Measurements from ENCODE around the gene CHDH. TPM values are rescaled to one million over a fixed set of nuclear protein-coding genes. Genes with fewer than 3 reads are reported as not detected.

The CHDH gene
- total and polyA plus RNA-seq, 7 experiments from 2014 or later = 0.05 to 1.3 (median 0.27) TPM; not detected in 2

DNA sequence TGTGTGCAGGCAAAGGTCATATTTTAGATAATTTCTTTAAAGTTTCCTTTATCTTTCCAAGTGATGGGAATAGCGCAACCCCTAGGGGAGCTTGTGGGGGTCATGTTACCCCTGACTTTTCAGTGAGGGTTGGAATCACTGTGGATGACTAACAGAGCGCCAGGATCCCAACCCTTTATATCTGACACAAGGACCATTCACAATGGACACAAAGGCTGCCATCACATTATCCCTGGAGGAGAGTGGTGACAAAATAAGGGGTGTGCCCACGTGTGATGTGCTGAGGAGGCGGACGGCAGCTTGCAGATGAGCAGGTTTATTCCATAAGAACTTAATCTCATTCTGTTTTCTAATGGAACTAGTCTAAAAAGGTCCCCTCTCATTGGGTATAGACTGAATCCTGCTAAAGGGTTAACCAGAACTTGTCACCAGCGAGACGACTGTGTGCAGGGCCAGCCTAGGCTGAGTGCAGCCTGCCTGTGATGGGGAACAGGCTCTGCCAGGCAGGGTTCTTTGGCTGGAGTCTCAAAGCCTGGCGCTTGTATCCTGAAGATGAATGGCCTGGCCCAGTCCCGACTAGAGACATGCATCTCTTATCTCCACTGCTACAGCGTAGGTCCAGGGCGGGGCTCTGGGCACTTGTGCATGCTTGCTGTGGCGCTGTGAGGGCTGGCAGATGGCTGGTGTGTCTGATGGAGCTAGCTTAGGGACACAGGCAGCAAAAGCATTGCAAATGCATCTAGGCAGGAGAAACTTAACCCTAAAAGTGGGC lies 50.2 kb downstream of the CHDH start:
- no peak overlapping the region for H3K4me3 Mint-ChIP-seq
- peaks cover 0 to 19% (median 13%) of the 10 kb centered on the region in 5 donors for H3K27me3 Mint-ChIP-seq
- H3K36me3 Mint-ChIP-seq = no peaks in the 10 kb centered on the region
- ATAC-seq (no peak), DNase-seq (no peak)
- no peak overlapping the region for H3K27ac Mint-ChIP-seq
- intact Hi-C loops (cut with micrococcal nuclease) = no loop called here
- Histone ChIP-seq H3K27me3 (ENCODE audit: control insufficient read depth in 2 of 2, insufficient read depth in 2 of 2, low read length in 2 of 2) (no peaks in the 10 kb centered on the region), H3K36me3 (ENCODE audit: control insufficient read depth in 2 of 3, insufficient read depth in 3 of 3, low read length in 3 of 3) (no peaks in the 10 kb centered on the region), H3K4me1 (ENCODE audit: control insufficient read depth in 2 of 2, insufficient read depth in 2 of 2, low read length in 2 of 2) (no peaks in the 10 kb centered on the region), H3K4me3 (ENCODE audit: low read length) (no peak overlapping the region), H3K27ac (ENCODE audit: low read depth, low read length) (no peak overlapping the region), H3K9me3 (ENCODE audit: control insufficient read depth in 2 of 3, low read length in 3 of 3) (no peaks in the 10 kb centered on the region)
- CTCF ChIA-PET = no interaction called here
- no peaks in the 10 kb centered on the region for H3K4me1 Mint-ChIP-seq
- POLR2A ChIA-PET = no interaction called here
- H3K9me3 Mint-ChIP-seq = peaks cover 0 to 3% (median 0%) of the 10 kb centered on the region in 11 donors

DNA sequence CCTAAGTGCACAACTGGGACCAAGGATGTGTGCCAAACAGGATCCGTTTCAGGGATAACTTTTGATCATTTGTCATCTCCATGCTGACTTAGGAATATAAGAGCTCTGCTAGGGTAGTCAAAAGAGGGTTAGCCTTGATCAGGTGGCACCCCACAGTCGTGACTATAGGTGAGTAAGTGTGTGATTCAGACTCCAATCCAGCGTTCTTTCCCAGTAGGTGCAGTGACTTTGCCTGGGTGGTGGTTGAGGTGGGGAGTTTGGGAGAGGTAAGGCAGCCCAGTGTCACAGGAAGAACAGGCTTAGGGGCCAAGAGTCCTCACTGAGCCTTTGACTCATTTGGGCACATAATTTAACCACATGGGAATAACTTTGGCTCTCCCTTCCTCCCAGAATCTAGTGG lies 51.0 kb downstream of the CHDH start:
- H3K4me1 Mint-ChIP-seq = no peaks in the 10 kb centered on the region

DNA sequence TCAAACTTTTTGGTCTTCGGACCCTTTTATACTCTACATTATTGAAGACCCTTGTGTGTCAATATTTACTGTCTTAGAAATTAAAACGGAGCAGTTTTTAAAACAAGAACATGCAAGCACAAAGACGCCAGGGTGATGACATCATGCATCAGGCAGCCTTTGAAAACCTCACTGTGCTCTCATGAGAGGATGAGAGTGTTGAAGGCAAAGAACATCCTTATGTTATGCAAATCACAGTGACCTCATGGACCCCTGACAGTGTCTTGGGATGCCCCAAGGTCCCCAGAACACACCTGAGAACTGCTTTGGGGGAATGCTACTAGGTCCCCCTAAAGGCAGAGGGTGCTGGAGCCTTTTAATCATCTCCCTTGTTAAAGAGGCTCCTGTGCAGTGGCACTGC lies 51.6 kb downstream of the CHDH start:
- intact Hi-C loops (cut with micrococcal nuclease) = no loop called here
- no peak overlapping the region for H3K4me3 ChIP-seq (ENCODE audit: low read length)
- no peaks in the 10 kb centered on the region for H3K9me3 ChIP-seq (ENCODE audit: control insufficient read depth in 2 of 3, low read length in 3 of 3)
- no peak overlapping the region for H3K27ac Mint-ChIP-seq
- POLR2A ChIA-PET = no interaction called here
- no peaks in the 10 kb centered on the region for H3K4me1 Mint-ChIP-seq
- H3K27me3 Mint-ChIP-seq = peaks cover 0 to 23% (median 18%) of the 10 kb centered on the region in 5 donors
- no peak for ATAC-seq
- no peak for DNase-seq
- no peaks in the 10 kb centered on the region for H3K36me3 Mint-ChIP-seq
- no peaks in the 10 kb centered on the region for H3K4me1 ChIP-seq (ENCODE audit: control insufficient read depth in 2 of 2, insufficient read depth in 2 of 2, low read length in 2 of 2)
- no peaks in the 10 kb centered on the region for H3K27me3 ChIP-seq (ENCODE audit: control insufficient read depth in 2 of 2, insufficient read depth in 2 of 2, low read length in 2 of 2)
- no peaks in the 10 kb centered on the region for H3K36me3 ChIP-seq (ENCODE audit: control insufficient read depth in 2 of 3, insufficient read depth in 3 of 3, low read length in 3 of 3)
- no peak overlapping the region for H3K4me3 Mint-ChIP-seq
- H3K27ac ChIP-seq (ENCODE audit: low read depth, low read length) = no peak overlapping the region
- CTCF ChIA-PET = no interaction called here
- H3K9me3 Mint-ChIP-seq = peaks cover 0 to 3% (median 0%) of the 10 kb centered on the region in 11 donors

More for the DNA sequence above, 51.0 kb downstream of the CHDH start:
- no peaks in the 10 kb centered on the region for H3K9me3 ChIP-seq (ENCODE audit: control insufficient read depth in 2 of 3, low read length in 3 of 3)
- H3K27me3 ChIP-seq (ENCODE audit: control insufficient read depth in 2 of 2, insufficient read depth in 2 of 2, low read length in 2 of 2) = no peaks in the 10 kb centered on the region
- CTCF ChIA-PET = no interaction called here
- H3K9me3 Mint-ChIP-seq = peaks cover 0 to 3% (median 0%) of the 10 kb centered on the region in 11 donors
- H3K36me3 Mint-ChIP-seq = no peaks in the 10 kb centered on the region
- no peak for ATAC-seq
- H3K27me3 Mint-ChIP-seq = peaks cover 0 to 19% (median 13%) of the 10 kb centered on the region in 5 donors
- no peak overlapping the region for H3K27ac Mint-ChIP-seq
- no peaks in the 10 kb centered on the region for H3K36me3 ChIP-seq (ENCODE audit: control insufficient read depth in 2 of 3, insufficient read depth in 3 of 3, low read length in 3 of 3)
- intact Hi-C loops (cut with micrococcal nuclease) = no loop called here
- no peak overlapping the region for H3K4me3 ChIP-seq (ENCODE audit: low read length)
- H3K4me1 ChIP-seq (ENCODE audit: control insufficient read depth in 2 of 2, insufficient read depth in 2 of 2, low read length in 2 of 2) = no peaks in the 10 kb centered on the region
- no peak overlapping the region for H3K27ac ChIP-seq (ENCODE audit: low read depth, low read length)
- H3K4me3 Mint-ChIP-seq = no peak overlapping the region
- POLR2A ChIA-PET = no interaction called here
- no peak for DNase-seq

DNA sequence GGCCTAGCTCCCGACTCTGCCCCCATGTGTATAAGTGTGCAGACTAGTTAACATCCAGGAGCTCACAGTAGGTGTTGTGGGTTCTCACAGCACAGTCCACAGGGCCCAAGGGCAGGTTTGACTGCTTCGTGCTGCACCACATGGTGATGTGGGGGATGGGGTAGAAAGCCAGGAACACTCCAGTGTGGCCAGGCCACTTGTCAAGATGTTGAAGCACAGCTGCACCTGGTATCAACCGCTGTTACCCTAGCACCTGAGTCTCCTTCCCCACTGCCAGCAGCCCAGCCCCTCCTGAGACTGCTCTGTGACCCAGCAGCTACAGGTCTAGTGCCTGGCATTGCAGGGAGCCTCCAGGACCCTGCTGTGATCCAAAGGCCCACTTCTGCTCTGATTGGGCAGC lies 53.4 kb downstream of the CHDH start:
- Mint-ChIP-seq H3K4me1 (no peaks in the 10 kb centered on the region), H3K9me3 (peaks cover 0 to 3% (median 0%) of the 10 kb centered on the region in 11 donors), H3K27ac (no peak overlapping the region), H3K36me3 (no peaks in the 10 kb centered on the region), H3K27me3 (peaks cover 4 to 23% (median 15%) of the 10 kb centered on the region in 5 donors), H3K4me3 (no peak overlapping the region)
- no peak for ATAC-seq
- no peaks in the 10 kb centered on the region for H3K36me3 ChIP-seq (ENCODE audit: control insufficient read depth in 2 of 3, insufficient read depth in 3 of 3, low read length in 3 of 3)
- H3K27me3 ChIP-seq (ENCODE audit: control insufficient read depth in 2 of 2, insufficient read depth in 2 of 2, low read length in 2 of 2) = no peaks in the 10 kb centered on the region
- no peak overlapping the region for H3K27ac ChIP-seq (ENCODE audit: low read depth, low read length)
- ChIA-PET CTCF (no interaction called here), POLR2A (no interaction called here)
- H3K9me3 ChIP-seq (ENCODE audit: control insufficient read depth in 2 of 3, low read length in 3 of 3) = no peaks in the 10 kb centered on the region
- H3K4me3 ChIP-seq (ENCODE audit: low read length) = no peak overlapping the region
- no peaks in the 10 kb centered on the region for H3K4me1 ChIP-seq (ENCODE audit: control insufficient read depth in 2 of 2, insufficient read depth in 2 of 2, low read length in 2 of 2)
- no peak for DNase-seq
- intact Hi-C loops (cut with micrococcal nuclease) = no loop called here

DNA sequence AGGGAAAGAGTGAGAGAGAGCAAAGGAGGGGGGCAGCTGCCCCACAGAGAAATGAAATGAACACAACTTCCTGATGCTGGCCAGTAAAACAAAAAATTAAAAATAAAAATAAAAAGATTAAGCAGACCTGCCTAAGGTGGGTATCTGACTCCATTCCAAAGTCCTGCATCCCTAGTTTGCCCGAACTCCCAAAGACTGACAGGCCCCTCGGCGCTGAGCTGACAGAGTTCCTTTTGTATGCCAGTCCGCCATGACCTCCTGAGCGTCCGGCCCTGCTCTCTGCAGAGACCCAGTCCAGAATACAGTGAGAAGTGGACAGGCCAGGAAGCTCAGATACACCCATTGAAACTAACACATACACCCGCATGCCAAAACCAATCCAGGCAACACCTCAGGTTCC lies 54.9 kb downstream of the CHDH start:
- intact Hi-C loops (cut with micrococcal nuclease) = no loop called here
- Mint-ChIP-seq H3K9me3 (peaks cover 0 to 3% (median 0%) of the 10 kb centered on the region in 11 donors), H3K4me3 (no peak overlapping the region), H3K4me1 (no peaks in the 10 kb centered on the region), H3K36me3 (no peaks in the 10 kb centered on the region), H3K27me3 (peaks cover 10 to 28% (median 14%) of the 10 kb centered on the region in 5 donors), H3K27ac (peak overlapping the region in 1 of 9 donors; percentile 32)
- no peaks in the 10 kb centered on the region for H3K4me1 ChIP-seq (ENCODE audit: control insufficient read depth in 2 of 2, insufficient read depth in 2 of 2, low read length in 2 of 2)
- H3K27me3 ChIP-seq (ENCODE audit: control insufficient read depth in 2 of 2, insufficient read depth in 2 of 2, low read length in 2 of 2) = no peaks in the 10 kb centered on the region
- ATAC-seq (no peak), DNase-seq (no peak)
- H3K27ac ChIP-seq (ENCODE audit: low read depth, low read length) = no peak overlapping the region
- H3K9me3 ChIP-seq (ENCODE audit: control insufficient read depth in 2 of 3, low read length in 3 of 3) = no peaks in the 10 kb centered on the region
- H3K4me3 ChIP-seq (ENCODE audit: low read length) = no peak overlapping the region
- H3K36me3 ChIP-seq (ENCODE audit: control insufficient read depth in 2 of 3, insufficient read depth in 3 of 3, low read length in 3 of 3) = no peaks in the 10 kb centered on the region
- ChIA-PET POLR2A (no interaction called here), CTCF (no interaction called here)

DNA sequence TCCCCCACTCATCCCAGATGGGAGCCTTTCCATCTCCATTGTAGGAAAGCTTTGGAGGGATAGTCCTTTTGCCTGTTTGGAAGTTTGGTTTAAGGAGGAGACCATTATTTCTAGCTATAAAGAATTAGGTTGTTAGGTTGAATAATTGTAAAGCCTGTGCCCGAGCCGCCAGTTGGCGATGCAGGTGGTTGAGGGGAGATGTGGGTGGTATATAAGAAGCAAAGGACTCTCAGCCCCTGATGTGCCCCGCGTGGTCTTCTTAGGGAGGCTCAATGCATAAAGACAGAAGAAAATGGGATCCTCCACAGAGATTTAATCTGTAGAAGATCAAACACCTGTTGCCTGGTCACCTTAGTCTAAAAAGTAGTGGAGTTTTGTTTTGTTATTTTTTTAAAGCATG lies 55.7 kb downstream of the CHDH start:
- ChIA-PET CTCF (no interaction called here), POLR2A (no interaction called here)
- Histone ChIP-seq H3K4me3 (ENCODE audit: low read length) (no peak overlapping the region), H3K36me3 (ENCODE audit: control insufficient read depth in 2 of 3, insufficient read depth in 3 of 3, low read length in 3 of 3) (no peaks in the 10 kb centered on the region), H3K4me1 (ENCODE audit: control insufficient read depth in 2 of 2, insufficient read depth in 2 of 2, low read length in 2 of 2) (no peaks in the 10 kb centered on the region), H3K27me3 (ENCODE audit: control insufficient read depth in 2 of 2, insufficient read depth in 2 of 2, low read length in 2 of 2) (no peaks in the 10 kb centered on the region), H3K9me3 (ENCODE audit: control insufficient read depth in 2 of 3, low read length in 3 of 3) (no peaks in the 10 kb centered on the region), H3K27ac (ENCODE audit: low read depth, low read length) (no peak overlapping the region)
- intact Hi-C loops (cut with micrococcal nuclease) = no loop called here
- Mint-ChIP-seq H3K9me3 (peaks cover 0 to 3% (median 0%) of the 10 kb centered on the region in 11 donors), H3K4me3 (no peak overlapping the region), H3K27me3 (peaks cover 10 to 27% (median 11%) of the 10 kb centered on the region in 5 donors), H3K27ac (no peak overlapping the region), H3K4me1 (no peaks in the 10 kb centered on the region), H3K36me3 (no peaks in the 10 kb centered on the region)
- ATAC-seq = no peak
- no peak for DNase-seq

DNA sequence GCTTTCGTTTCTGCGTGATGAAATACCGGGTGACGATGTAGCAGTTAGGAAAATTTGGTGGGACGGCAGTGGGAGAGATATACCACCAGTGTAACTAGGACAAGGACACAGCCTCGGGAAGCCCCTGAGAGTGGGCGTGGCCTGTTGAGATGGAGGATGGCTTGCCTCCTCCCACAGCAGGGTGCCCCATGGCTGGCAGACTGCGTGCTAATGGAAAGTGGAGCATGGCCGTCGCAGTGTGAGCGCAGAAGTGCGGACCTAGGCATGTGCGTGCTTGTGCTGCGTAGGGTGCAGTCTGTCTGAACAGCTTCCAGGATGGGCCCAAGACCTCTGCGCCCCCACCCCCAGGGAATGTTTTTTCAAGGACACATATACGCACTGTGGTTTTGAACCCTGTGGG lies 56.8 kb downstream of the CHDH start:
- no peaks in the 10 kb centered on the region for H3K36me3 ChIP-seq (ENCODE audit: control insufficient read depth in 2 of 3, insufficient read depth in 3 of 3, low read length in 3 of 3)
- peaks cover 10 to 20% (median 12%) of the 10 kb centered on the region in 5 donors for H3K27me3 Mint-ChIP-seq
- ChIA-PET POLR2A (no interaction called here), CTCF (no interaction called here)
- H3K9me3 Mint-ChIP-seq = peaks cover 0 to 3% (median 0%) of the 10 kb centered on the region in 11 donors
- no peaks in the 10 kb centered on the region for H3K36me3 Mint-ChIP-seq
- no peaks in the 10 kb centered on the region for H3K27me3 ChIP-seq (ENCODE audit: control insufficient read depth in 2 of 2, insufficient read depth in 2 of 2, low read length in 2 of 2)
- no peak overlapping the region for H3K4me3 Mint-ChIP-seq
- no peak for DNase-seq
- no peaks in the 10 kb centered on the region for H3K4me1 ChIP-seq (ENCODE audit: control insufficient read depth in 2 of 2, insufficient read depth in 2 of 2, low read length in 2 of 2)
- ATAC-seq = no peak
- no peak overlapping the region for H3K4me3 ChIP-seq (ENCODE audit: low read length)
- H3K27ac ChIP-seq (ENCODE audit: low read depth, low read length) = no peak overlapping the region
- no peak overlapping the region for H3K27ac Mint-ChIP-seq
- H3K9me3 ChIP-seq (ENCODE audit: control insufficient read depth in 2 of 3, low read length in 3 of 3) = no peaks in the 10 kb centered on the region
- H3K4me1 Mint-ChIP-seq = no peaks in the 10 kb centered on the region
- intact Hi-C loops (cut with micrococcal nuclease) = no loop called here
